HG02870 (cell line): ENCODE data around the gene TCIRG1.

Experiments used
- ATAC-seq: cut with Tn5 transposase; IDR thresholded peaks from one replicate; pipeline ENCODE4 v1.9.1; 2021; ENCODE audit warnings: mild to moderate bottlenecking, moderate library complexity; ENCODE audit not compliant: unreplicated experiment

TCIRG1 gene

DNA sequence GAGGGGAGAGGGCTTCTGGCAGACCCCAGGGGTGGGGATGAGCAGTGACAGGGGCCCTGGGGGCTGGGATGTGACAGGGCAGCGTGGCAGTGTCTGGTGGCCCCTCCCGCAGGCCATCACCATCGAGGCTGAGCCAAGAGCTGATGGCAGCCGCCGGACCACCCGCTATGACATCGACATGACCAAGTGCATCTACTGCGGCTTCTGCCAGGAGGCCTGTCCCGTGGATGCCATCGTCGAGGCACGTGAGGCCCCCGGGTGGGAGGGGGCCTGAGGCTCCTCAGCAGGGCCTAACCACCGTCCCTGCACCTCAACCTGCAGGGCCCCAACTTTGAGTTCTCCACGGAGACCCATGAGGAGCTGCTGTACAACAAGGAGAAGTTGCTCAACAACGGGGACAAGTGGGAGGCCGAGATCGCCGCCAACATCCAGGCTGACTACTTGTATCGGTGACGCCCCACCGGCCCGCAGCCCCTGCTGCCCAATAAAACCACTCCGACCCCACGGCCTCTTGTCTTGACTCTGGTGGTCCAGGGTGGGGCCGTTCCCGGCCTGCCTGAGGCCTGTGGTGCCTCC is 2.6 kb upstream of the TCIRG1 start:
- ATAC-seq = no peak

DNA sequence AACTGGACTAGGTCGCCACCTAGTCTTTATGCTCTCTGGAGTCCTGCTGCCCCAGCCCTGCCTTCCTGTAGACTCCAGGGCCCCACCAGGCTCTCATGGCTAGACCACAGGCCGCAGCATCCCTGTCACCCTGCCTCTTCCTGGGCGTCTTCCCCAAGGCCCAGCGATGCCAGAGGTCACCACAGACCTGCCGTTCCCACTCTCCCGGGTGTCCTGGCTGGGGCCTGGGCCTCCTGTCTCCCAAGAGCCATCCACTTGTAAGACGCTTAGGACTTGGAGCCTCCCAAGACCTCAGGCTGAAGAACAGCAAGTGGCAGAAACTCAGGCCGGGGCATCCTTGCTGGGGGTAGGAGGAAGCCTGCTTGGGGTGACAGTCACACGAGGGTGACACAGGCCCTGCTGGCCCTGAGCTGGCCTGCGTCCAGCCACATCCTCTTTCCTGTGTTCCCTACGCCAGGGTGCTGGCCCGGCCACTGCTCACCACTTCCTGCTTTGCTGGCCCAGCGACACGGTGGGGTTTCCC is 2.0 kb upstream of the TCIRG1 start:
- no peak for ATAC-seq

DNA sequence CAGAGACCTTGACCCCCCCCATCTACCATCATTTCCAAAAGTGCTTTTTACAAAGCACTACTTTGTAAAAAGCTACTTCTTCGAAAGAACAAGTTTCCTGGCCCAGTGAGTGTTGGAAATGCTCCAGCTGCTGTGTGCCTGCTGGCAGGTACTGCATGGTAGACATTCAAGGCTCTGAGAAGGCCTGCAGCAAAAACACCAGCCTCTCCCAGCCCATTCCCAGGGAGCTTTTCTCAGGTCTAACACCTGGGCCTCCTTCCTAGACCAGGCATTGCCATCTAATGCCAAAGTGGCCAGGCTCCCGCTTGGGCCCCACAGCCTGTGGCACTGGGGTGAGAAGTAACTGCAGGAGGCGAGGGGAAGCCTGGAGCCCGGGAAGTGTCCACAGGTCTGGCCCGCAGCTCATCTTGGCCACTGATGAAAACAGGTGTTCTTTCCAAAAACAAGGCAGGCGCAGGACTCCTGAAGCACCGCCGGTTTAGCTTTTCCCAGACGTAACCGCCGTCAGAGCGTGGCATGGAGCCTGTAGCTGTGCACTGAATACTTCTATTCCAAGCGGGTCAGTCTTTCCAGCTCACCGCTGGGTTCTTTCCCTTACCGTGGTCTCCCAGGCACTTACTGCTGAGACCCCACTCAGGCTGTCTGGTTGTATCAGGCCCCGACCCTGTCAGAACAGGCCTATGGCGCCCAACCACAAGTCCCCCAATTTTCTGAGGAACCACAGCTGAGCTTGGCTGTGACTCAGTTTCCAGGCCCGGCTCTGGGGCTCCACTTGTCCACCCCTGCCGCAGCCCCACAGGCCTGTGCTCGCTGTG is 1.2 kb upstream of the TCIRG1 start:
- ATAC-seq = no peak

DNA sequence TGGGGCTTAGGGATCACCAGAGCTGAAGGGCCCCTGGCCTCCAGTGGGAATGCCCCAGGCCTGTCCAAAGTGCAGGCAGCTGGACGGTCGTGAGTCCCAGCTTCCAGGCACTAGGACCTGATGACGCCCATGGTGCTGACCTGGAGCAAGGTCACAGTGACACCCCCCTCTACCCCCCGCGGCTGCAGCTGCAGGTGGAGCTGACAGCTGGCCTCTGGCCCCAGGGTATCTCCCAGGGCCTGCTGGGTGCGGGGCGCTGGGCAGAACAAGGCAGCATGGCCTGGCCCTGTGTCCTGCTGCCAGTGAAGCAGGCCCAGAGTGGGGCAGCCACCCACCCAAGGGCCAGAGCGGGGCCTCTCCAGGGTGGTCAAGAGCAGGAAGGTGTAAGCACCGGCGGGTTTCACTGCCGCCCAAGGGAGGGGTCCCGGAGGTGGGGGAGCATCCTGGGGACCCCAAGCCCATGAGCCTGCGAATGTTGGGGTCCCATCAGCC is 553 bp upstream of the TCIRG1 start:
- no peak for ATAC-seq

DNA sequence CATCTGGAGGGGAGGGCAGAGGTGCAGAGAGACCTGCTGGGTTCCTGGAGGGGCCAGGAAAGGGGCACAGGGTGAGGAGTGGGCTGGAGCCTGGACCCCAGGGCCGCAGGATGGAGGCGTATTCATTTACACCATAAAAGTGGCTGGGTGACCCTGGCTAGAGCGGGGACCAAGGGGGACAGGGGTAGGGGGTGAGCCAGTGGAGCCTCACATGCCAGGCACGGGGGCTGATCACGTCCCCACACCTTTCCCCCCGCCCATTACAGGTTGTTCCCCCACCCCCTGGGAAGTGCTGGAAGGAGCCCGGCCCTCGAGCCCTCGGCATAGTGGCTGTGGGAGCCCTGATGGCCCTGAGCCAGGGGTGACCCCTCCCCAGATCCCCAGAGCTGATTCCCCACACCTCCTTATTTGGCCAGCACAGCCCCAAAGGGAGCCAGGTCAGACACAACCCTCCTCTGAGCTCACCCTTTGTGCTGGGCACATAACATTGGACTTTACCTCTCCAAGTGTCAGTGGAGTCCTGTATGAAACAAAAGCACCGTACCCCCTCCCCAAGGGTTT is 781 bp downstream of the TCIRG1 start:
- ATAC-seq = no peak

DNA sequence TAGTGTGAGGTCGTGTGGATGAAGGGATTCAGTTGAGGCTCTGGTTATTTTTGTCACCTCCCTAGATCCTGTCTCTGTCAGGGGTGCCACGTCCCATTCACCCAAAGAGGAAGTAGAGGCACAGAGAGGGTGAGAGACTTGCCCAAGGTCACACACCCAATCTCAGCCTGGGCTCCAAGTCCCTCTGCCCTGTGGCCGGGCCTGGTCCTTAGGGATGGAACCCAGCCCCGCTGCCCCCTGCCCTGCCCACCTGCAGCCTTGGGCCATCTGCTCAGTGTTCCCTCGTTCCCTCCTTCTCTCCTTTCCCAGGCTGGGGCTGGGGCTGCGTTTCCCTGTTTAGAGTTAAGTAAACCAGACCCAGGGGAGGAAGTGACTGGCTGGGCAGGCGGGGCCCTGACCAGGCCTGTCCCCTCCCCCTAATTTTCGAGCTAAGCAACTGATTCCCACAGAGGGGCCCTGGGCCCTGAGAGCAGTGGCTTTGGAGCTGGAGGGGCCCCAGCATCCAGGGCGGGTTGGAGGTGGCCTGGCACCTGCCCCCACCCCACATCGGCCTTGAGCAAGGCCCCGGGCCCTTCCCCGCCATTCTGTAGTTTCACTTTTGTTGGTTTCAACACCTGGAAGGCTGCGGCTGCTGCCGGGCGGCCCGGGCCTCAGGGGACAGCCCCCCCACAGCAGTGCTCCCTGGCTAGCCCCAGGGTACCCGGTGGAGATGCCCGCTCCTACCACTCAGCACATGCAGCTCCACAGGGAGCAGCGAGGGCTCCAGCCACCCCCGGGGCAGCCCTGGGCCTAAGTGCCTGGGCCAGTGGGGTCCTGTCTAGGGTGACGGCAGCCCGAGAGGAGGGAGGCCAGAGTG is 1.5 kb downstream of the TCIRG1 start:
- peak; percentile 56 for ATAC-seq

DNA sequence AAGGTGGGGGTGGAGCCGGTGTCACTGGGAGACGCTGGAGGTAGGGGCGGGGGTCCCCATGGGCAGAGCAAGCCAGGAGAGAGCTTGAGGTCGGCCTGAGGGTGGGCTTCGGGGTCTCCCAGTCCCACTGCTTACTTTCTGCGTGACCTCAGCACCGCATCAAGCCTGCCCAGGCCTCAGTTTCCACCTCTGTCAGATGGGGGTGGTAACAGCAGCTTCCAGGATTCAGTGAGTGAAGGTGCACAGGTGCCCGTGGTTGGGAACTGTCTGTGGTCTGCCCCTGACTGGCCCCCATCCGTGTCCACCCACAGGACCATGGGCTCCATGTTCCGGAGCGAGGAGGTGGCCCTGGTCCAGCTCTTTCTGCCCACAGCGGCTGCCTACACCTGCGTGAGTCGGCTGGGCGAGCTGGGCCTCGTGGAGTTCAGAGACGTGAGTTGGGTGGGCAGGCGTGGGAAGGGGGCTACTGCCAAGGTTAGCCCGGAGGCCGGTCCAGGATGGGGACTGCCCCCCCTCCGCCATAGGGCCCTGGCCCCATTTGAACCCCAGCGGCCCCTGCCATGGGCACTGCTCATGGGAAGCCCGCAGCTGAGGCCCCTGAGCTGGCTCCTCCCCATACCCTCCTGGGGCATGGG is 2.2 kb downstream of the TCIRG1 start:
- no peak for ATAC-seq

DNA sequence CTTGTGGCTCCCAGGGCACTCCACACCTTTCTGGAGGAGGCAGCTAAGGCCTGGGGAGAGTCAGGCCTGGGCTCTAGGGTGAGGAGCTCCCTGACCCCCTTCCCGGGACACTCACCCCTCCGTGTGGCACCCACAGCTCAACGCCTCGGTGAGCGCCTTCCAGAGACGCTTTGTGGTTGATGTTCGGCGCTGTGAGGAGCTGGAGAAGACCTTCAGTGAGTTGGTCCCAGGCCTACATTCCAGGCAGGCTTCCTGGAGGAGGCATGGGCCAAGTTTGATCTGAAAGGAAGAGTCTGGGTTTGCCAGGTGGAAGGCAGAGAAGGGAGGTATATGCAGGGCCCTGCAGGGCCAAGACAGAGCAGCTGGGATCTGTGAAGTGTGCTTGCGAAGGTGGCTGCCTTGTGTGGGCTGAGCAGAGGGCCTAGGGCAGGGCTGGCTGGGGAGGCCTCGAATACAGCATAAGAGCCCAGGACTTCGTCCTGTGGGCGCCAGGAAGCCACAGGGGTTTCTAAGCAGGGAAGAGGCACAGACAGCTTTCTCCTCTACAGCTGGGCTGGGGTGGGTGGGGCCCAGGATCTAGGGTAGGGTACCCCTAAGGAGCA is 2.9 kb downstream of the TCIRG1 start:
- no peak for ATAC-seq

DNA sequence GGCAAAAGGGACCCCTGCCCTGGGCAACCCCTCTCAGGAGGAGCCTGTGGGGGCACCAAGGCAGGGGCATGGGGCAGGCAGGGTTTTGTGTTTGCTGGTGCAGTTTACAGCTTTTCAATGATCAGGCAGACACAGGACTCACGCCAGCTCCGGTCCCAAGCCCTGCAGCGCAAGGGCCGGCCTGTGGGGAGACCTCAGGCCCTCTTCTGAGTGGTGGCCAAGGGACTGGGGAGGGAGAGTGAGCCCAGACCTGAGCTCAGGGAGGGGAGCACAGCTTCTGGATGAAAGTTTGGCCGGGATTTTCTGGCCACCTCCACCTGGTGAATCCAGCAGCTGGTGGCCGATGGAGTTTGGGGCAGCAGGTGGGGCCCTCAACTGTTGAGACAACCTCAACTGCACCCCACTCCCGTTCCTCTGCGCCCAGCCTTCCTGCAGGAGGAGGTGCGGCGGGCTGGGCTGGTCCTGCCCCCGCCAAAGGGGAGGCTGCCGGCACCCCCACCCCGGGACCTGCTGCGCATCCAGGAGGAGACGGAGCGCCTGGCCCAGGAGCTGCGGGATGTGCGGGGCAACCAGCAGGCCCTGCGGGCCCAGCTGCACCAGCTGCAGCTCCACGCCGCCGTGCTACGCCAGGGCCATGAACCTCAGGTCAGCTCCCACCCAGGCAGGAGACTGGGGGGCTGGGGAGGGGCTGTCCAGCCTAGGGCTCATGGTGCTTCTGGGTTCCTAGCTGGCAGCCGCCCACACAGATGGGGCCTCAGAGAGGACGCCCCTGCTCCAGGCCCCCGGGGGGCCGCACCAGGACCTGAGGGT is 3.6 kb downstream of the TCIRG1 start:
- no peak for ATAC-seq

DNA sequence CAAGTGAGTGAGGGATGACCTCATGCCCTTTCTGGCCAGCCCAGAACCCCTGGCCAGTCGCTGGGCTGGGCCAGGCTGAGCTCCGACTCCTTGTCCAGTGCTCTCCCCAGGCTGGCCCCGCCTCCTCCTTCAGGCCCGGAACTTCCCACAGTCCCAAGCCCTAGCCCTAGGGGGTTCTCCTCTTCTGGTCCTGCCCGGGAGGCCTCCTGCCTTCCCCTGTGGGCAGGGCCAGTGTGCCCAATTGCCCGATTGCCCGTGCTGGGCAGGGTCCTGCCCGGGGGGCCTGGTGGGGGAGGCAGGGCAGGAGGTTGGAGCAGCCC is 4.2 kb downstream of the TCIRG1 start:
- no peak for ATAC-seq

DNA sequence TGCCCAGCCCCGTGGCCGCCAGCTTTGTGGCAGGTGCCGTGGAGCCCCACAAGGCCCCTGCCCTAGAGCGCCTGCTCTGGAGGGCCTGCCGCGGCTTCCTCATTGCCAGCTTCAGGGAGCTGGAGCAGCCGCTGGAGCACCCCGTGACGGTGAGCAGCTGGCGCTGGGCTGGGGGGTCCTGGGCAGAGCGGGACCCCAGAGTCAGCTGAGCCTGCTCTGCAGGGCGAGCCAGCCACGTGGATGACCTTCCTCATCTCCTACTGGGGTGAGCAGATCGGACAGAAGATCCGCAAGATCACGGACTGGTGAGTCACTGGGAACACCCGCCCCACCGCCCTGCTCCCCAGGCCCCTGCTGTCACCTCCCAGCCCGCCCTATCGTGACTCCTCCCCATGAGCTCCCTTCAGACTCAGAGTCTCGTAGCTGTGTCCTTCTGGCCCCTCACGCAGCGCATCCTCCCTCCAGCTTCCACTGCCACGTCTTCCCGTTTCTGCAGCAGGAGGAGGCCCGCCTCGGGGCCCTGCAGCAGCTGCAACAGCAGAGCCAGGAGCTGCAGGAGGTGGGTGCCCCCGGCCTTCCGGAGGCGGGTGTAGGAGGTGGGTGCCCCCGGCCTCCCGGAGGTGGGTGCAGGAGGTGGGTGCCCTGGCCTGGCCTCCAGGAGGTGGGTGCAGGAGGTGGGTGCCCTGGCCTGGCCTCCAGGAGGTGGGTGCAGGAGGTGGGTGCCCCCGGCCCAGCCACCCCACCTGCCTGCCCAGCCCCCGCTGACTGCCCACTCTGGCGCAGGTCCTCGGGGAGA is 4.7 kb downstream of the TCIRG1 start:
- ATAC-seq = no peak

DNA sequence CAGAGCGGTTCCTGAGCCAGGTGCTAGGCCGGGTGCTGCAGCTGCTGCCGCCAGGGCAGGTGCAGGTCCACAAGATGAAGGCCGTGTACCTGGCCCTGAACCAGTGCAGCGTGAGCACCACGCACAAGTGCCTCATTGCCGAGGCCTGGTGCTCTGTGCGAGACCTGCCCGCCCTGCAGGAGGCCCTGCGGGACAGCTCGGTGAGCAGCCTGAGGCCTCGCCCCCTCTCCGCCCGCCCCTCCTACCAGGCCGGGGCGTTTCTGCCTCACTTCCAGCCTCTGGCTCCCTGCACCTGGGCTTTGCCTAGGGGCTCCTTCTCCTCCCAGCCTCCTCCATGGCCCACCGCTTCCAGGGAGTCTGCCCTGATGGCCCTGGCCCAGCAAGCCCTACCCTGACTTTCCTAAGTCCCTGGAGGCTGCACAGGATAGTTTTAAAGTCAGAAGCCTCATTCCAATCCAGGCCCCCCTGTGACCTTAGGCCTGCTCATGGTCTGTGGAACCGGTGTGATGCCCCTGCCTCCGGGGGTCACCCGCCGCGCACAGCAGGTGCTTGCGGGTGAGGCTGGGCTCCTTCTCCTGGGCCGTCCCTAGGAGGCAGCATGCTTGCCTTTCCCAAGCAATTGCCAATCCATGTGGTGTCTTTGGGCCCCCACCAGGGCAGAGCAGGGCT is 5.5 kb downstream of the TCIRG1 start:
- ATAC-seq = no peak

DNA sequence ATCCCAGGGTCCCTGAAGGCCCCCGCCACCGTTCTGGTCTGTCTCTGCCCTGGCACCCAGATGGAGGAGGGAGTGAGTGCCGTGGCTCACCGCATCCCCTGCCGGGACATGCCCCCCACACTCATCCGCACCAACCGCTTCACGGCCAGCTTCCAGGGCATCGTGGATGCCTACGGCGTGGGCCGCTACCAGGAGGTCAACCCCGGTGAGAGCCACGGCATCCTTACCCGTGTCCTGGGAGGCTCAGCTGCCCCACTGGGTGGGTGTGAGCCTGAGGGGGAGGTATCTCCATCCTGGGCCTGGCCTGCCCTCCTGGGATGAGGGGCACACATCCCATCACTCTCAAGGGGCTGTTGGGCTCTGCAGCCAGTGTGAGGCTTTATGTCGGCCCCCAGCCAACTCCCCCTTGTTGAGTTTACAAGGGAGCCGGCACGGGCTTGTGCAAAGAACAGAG is 6.1 kb downstream of the TCIRG1 start:
- ATAC-seq = no peak

DNA sequence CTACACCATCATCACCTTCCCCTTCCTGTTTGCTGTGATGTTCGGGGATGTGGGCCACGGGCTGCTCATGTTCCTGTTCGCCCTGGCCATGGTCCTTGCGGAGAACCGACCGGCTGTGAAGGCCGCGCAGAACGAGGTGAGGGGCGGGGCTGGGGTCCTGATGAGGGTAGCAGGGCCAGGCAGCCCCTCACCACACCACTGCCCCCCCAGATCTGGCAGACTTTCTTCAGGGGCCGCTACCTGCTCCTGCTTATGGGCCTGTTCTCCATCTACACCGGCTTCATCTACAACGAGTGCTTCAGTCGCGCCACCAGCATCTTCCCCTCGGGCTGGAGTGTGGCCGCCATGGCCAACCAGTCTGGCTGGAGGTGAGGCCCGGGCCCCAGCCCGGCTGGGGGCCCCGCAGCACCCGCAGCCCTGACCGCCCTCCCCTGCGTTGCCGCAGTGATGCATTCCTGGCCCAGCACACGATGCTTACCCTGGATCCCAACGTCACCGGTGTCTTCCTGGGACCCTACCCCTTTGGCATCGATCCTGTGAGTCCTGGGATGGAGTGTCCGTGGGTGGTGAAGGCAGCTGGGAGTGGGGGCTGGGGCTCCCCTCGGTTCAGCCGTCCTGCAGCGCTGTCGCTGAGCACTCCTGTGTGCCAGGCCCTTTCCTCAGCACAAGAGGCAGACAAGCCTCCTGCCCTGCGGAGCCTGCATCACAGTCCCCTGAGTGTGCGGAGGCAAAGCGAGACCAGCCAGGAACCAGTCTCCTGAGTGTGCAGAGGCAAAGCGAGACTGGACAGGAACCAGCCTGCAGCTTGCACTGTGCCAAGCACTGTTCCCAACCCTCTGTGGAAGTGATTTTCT is 8.8 kb downstream of the TCIRG1 start:
- ATAC-seq = no peak

DNA sequence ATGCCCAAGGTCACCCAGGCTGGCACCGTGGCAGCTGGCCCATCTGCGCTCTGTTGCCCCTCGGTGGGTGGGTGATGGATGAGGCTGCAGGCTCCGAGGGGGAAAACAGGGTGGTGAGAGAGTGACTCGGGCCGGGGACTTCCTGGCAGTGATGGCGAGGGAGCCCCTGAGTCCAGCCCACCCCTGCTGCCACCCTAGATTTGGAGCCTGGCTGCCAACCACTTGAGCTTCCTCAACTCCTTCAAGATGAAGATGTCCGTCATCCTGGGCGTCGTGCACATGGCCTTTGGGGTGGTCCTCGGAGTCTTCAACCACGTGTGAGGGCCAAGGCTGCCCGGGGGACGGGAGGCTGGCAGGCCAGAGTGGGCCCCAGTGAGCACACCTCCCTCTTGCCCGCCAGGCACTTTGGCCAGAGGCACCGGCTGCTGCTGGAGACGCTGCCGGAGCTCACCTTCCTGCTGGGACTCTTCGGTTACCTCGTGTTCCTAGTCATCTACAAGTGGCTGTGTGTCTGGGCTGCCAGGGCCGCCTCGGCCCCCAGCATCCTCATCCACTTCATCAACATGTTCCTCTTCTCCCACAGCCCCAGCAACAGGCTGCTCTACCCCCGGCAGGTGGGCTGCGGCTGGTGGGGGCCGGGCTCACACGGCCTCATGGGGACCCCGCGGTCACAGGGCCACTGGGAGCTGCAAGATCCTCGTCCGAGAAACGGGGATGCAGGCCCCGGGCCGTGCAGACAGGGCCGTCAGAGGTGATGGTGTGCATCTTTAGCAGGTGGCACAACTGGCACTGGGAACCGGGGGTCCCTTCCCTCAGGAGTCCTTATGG is 10.1 kb downstream of the TCIRG1 start:
- no peak for ATAC-seq
